RWPE1 (cell line): Measurements from ENCODE around the gene PLOD2.

ENCODE experiments used
- CTCF ChIA-PET: fragments of 350-600 bp; sonication (Branson Sonifier 250); formaldehyde crosslinking; extraction: SDS; loops from one replicate; lab custom pipeline; 2021; lab: Yijun Ruan, JAX
- POLR2A ChIA-PET: fragments of 400-600 bp; formaldehyde crosslinking; extraction: SDS; loops from one replicate; lab custom pipeline; 2020; ENCODE audit warnings: antibody characterized with exemption; ENCODE audit not compliant: low non-redundant PET; lab: Yijun Ruan, JAX
- DNase-seq: peaks from one replicate; pipeline ENCODE4 v3.0.0; 2012; ENCODE audit warnings: low spot score
- H3K27ac ChIP-seq: fragments of 450-650 bp; 2 replicates; pipeline ENCODE4 v1.5.1; 2017
- CTCF ChIP-seq: fragments of 450-650 bp; conservative IDR thresholded peaks from 2 replicates; pipeline ENCODE4 v1.5.1; 2017; ENCODE audit warnings: low read depth, mild to moderate bottlenecking

PLOD2 gene

GRCh38 chr3:146130881-146131371, 30.1 kb downstream of the PLOD2 start:
- ChIA-PET CTCF (no interaction called here), POLR2A (no interaction called here)
- no peak overlapping the region for H3K27ac ChIP-seq
- no peak for DNase-seq
- TF ChIP-seq CTCF: no peak

- H3K27ac ChIP-seq: no peak overlapping the region
- CTCF ChIA-PET: no interaction called here
- TF ChIP-seq CTCF: no peak
- DNase-seq: no peak
- POLR2A ChIA-PET: no interaction called here
These were observed 31.2 kb downstream of the PLOD2 start for GRCh38 chr3:146129750-146130149.

GRCh38 chr3:146128939-146129338, 32.0 kb downstream of the PLOD2 start:
- TF ChIP-seq CTCF: no peak
- ChIA-PET POLR2A (no interaction called here), CTCF (interaction anchor here (0.7 kb wide), 1 partner anchor 10 kb away, joined by 7 read pairs; no protein-coding TSS in a partner anchor)
- no peak overlapping the region for H3K27ac ChIP-seq
- no peak for DNase-seq

GRCh38 chr3:146128179-146128578, 32.8 kb downstream of the PLOD2 start:
- TF ChIP-seq CTCF: no peak
- no peak for DNase-seq
- ChIA-PET POLR2A (no interaction called here), CTCF (interaction anchor here (0.7 kb wide), 1 partner anchor 10 kb away, joined by 7 read pairs; no protein-coding TSS in a partner anchor)
- H3K27ac ChIP-seq: no peak overlapping the region

GRCh38 chr3:146125951-146126350, 35.0 kb downstream of the PLOD2 start:
- H3K27ac ChIP-seq: no peak overlapping the region
- ChIA-PET POLR2A (no interaction called here), CTCF (no interaction called here)
- TF ChIP-seq CTCF: no peak
- DNase-seq: peak; percentile 54

- no peak for TF ChIP-seq CTCF
- DNase-seq: no peak
- ChIA-PET CTCF (no interaction called here), POLR2A (no interaction called here)
- H3K27ac ChIP-seq: no peak overlapping the region
These were observed 36.7 kb downstream of the PLOD2 start for GRCh38 chr3:146124126-146124801.
